H1 (cell line): ENCODE data around the gene RNF224. TPM values are rescaled to one million over a fixed set of nuclear protein-coding genes. Genes with fewer than 3 reads are reported as not detected.

Experiments
- polyA plus RNA-seq, 7 experiments: library from polyadenylated mRNA; depleted of rRNA in 3 of 7; stranded (reverse) in 5 of 7; unstranded in 2 of 7; fragments of >200 nt in 5 of 7; fragments of 200-250 nt in 2 of 7; gene quantifications; 1 replicate in 5 of 7; 2 replicates in 1 of 7; 4 replicates in 1 of 7; pipeline versions ENCODE4 v1.2.1 to v1.2.3, GENCODE V29; 2011 to 2013; ENCODE audit warnings: missing spikeins in 2 of 7, mixed read lengths in 2 of 7
- total RNA-seq: library from RNA; stranded (reverse); fragmentation: NEBNext Ultra II Directional; extraction: Animal tissue kit (Norgen Biotek cat#: 25700); gene quantifications from 2 replicates; pipeline ENCODE4 v1.2.1, GENCODE V29; 2021

RNF224 gene
- total and polyA plus RNA-seq, 2 of the 8 experiments (the other 6 are each of a cell fraction or from before 2014, with no cell fraction given): 0.24 TPM; not detected in 1

Other genes with a start within 250 kb of the RNF224 start
Only the 30 nearest of the 32 such genes appear.
- 40.8 and 43.4 TPM in 2 replicates for gene PAXX, start 235.1 kb upstream of the RNF224 start, total RNA-seq
- 45.9 and 56.8 TPM in 2 replicates for gene PAXX, start 235.1 kb upstream of the RNF224 start, polyA plus RNA-seq (2011; rRNA removed)
- not detected in 2 replicates for gene CLIC3, start 230.9 kb upstream of the RNF224 start, total RNA-seq
- 0.12 and 0.33 TPM in 2 replicates for gene CLIC3, start 230.9 kb upstream of the RNF224 start, polyA plus RNA-seq (2011; rRNA removed)
- gene ABCA2, start 199.3 kb upstream of the RNF224 start, total RNA-seq: 12.5 and 15.2 TPM in 2 replicates
- 14.3 and 21.9 TPM in 2 replicates for gene ABCA2, start 199.3 kb upstream of the RNF224 start, polyA plus RNA-seq (2011; rRNA removed)
- gene FUT7, start 195.4 kb upstream of the RNF224 start, total RNA-seq: not detected in 2 replicates
- gene FUT7, start 195.4 kb upstream of the RNF224 start, polyA plus RNA-seq (2011; rRNA removed): not detected in 2 replicates
- 41.9 and 44.1 TPM in 2 replicates for gene NPDC1, start 181.3 kb upstream of the RNF224 start, total RNA-seq
- 26.2 and 43.6 TPM in 2 replicates for gene NPDC1, start 181.3 kb upstream of the RNF224 start, polyA plus RNA-seq (2011; rRNA removed)
- gene ENTPD2, start 173.4 kb upstream of the RNF224 start, total RNA-seq: 3.2 and 3.8 TPM in 2 replicates
- gene ENTPD2, start 173.4 kb upstream of the RNF224 start, polyA plus RNA-seq (2011; rRNA removed): 0.65 and 1.9 TPM in 2 replicates
- gene SAPCD2, start 156.9 kb upstream of the RNF224 start, total RNA-seq: 30.3 and 32.1 TPM in 2 replicates
- 12.7 and 17.3 TPM in 2 replicates for gene SAPCD2, start 156.9 kb upstream of the RNF224 start, polyA plus RNA-seq (2011; rRNA removed)
- gene UAP1L1, start 150.0 kb upstream of the RNF224 start, total RNA-seq: 5.4 and 5.5 TPM in 2 replicates
- gene UAP1L1, start 150.0 kb upstream of the RNF224 start, polyA plus RNA-seq (2011; rRNA removed): 2.0 and 3.5 TPM in 2 replicates
- gene MAN1B1, start 140.5 kb upstream of the RNF224 start, total RNA-seq: 35.1 and 36.3 TPM in 2 replicates
- gene MAN1B1, start 140.5 kb upstream of the RNF224 start, polyA plus RNA-seq (2011; rRNA removed): 33.7 and 36.5 TPM in 2 replicates
- gene DPP7, start 112.8 kb upstream of the RNF224 start, total RNA-seq: 21.2 and 21.5 TPM in 2 replicates
- gene DPP7, start 112.8 kb upstream of the RNF224 start, polyA plus RNA-seq (2011; rRNA removed): 26.8 and 34.7 TPM in 2 replicates
- 2.1 TPM in 2 replicates for gene GRIN1, start 88.3 kb upstream of the RNF224 start, total RNA-seq
- gene GRIN1, start 88.3 kb upstream of the RNF224 start, polyA plus RNA-seq (2011; rRNA removed): 0.48 and 1.3 TPM in 2 replicates
- gene LRRC26, start 57.5 kb upstream of the RNF224 start, total RNA-seq: 0.34 and 0.36 TPM in 2 replicates
- gene LRRC26, start 57.5 kb upstream of the RNF224 start, polyA plus RNA-seq (2011; rRNA removed): 0.85 and 1.0 TPM in 2 replicates
- not detected in 2 replicates for gene TMEM210, start 55.4 kb upstream of the RNF224 start, total RNA-seq
- gene TMEM210, start 55.4 kb upstream of the RNF224 start, polyA plus RNA-seq (2011; rRNA removed): not detected in 2 replicates
- gene ANAPC2, start 38.9 kb upstream of the RNF224 start, total RNA-seq: 37.7 and 41.9 TPM in 2 replicates
- 30.2 and 44.3 TPM in 2 replicates for gene ANAPC2, start 38.9 kb upstream of the RNF224 start, polyA plus RNA-seq (2011; rRNA removed)
- gene SSNA1, start 38.8 kb upstream of the RNF224 start, total RNA-seq: 87.3 and 91.3 TPM in 2 replicates
- gene SSNA1, start 38.8 kb upstream of the RNF224 start, polyA plus RNA-seq (2011; rRNA removed): 157 and 182 TPM in 2 replicates
- 23.2 and 27.2 TPM in 2 replicates for gene TPRN, start 26.8 kb upstream of the RNF224 start, total RNA-seq
- gene TPRN, start 26.8 kb upstream of the RNF224 start, polyA plus RNA-seq (2011; rRNA removed): 9.7 and 14.9 TPM in 2 replicates
- gene TMEM203, start 21.9 kb upstream of the RNF224 start, total RNA-seq: 44.1 and 44.2 TPM in 2 replicates
- gene TMEM203, start 21.9 kb upstream of the RNF224 start, polyA plus RNA-seq (2011; rRNA removed): 57.1 and 67.1 TPM in 2 replicates
- 32.3 and 33.2 TPM in 2 replicates for gene NDOR1, start 21.8 kb upstream of the RNF224 start, total RNA-seq
- gene NDOR1, start 21.8 kb upstream of the RNF224 start, polyA plus RNA-seq (2011; rRNA removed): 25.7 and 42.4 TPM in 2 replicates
- gene RNF208, start 5.3 kb upstream of the RNF224 start, total RNA-seq: 7.7 and 8.9 TPM in 2 replicates
- gene RNF208, start 5.3 kb upstream of the RNF224 start, polyA plus RNA-seq (2011; rRNA removed): 2.7 and 4.8 TPM in 2 replicates
- 1.0 and 1.6 TPM in 2 replicates for gene CYSRT1, start 2.3 kb upstream of the RNF224 start, total RNA-seq
- 6.5 and 7.6 TPM in 2 replicates for gene CYSRT1, start 2.3 kb upstream of the RNF224 start, polyA plus RNA-seq (2011; rRNA removed)
- gene SLC34A3, start 3.4 kb downstream of the RNF224 start, total RNA-seq: not detected in 2 replicates
- 0.06 and 0.08 TPM in 2 replicates for gene SLC34A3, start 3.4 kb downstream of the RNF224 start, polyA plus RNA-seq (2011; rRNA removed)
- gene TUBB4B, start 13.8 kb downstream of the RNF224 start, total RNA-seq: 307 and 311 TPM in 2 replicates
- 280 and 342 TPM in 2 replicates for gene TUBB4B, start 13.8 kb downstream of the RNF224 start, polyA plus RNA-seq (2011; rRNA removed)
- gene STPG3, start 23.8 kb downstream of the RNF224 start, total RNA-seq: not detected in 2 replicates
- gene STPG3, start 23.8 kb downstream of the RNF224 start, polyA plus RNA-seq (2011; rRNA removed): 0.14 TPM in 1 of 2 replicates, not detected in the other
- 70.8 and 78.0 TPM in 2 replicates for gene NELFB, start 27.8 kb downstream of the RNF224 start, total RNA-seq
- 57.6 and 86.5 TPM in 2 replicates for gene NELFB, start 27.8 kb downstream of the RNF224 start, polyA plus RNA-seq (2011; rRNA removed)
- 9.2 and 9.3 TPM in 2 replicates for gene TOR4A, start 50.2 kb downstream of the RNF224 start, total RNA-seq
- 8.4 and 11.4 TPM in 2 replicates for gene TOR4A, start 50.2 kb downstream of the RNF224 start, polyA plus RNA-seq (2011; rRNA removed)
- 35.4 and 37.2 TPM in 2 replicates for gene NRARP, start 74.8 kb downstream of the RNF224 start, total RNA-seq
- 32.5 and 52.0 TPM in 2 replicates for gene NRARP, start 74.8 kb downstream of the RNF224 start, polyA plus RNA-seq (2011; rRNA removed)
- 7.0 and 7.2 TPM in 2 replicates for gene EXD3, start 195.7 kb downstream of the RNF224 start, total RNA-seq
- 9.4 and 12.7 TPM in 2 replicates for gene EXD3, start 195.7 kb downstream of the RNF224 start, polyA plus RNA-seq (2011; rRNA removed)
- 0.34 and 0.55 TPM in 2 replicates for gene NOXA1, start 195.9 kb downstream of the RNF224 start, total RNA-seq
- gene NOXA1, start 195.9 kb downstream of the RNF224 start, polyA plus RNA-seq (2011; rRNA removed): 0.91 and 1.5 TPM in 2 replicates
- 0.33 and 0.48 TPM in 2 replicates for gene ENTPD8, start 213.9 kb downstream of the RNF224 start, total RNA-seq
- gene ENTPD8, start 213.9 kb downstream of the RNF224 start, polyA plus RNA-seq (2011; rRNA removed): 0.51 and 1.1 TPM in 2 replicates
- 55.5 and 56.7 TPM in 2 replicates for gene NSMF, start 231.8 kb downstream of the RNF224 start, total RNA-seq
- 65.1 and 90.8 TPM in 2 replicates for gene NSMF, start 231.8 kb downstream of the RNF224 start, polyA plus RNA-seq (2011; rRNA removed)